ENCODE results near the gene CAVIN1. TPM values are rescaled to one million over a fixed set of nuclear protein-coding genes. Genes with fewer than 3 reads are reported as not detected.
"Not testable (repeated sequence)": the region's sequence is repeated elsewhere in the genome, so short reads cannot be mapped to it uniquely, and the experiment has no call there.

CAVIN1 gene
- polyA plus RNA-seq, 3 donors = 55.5 to 64.4 (median 59.5) TPM

DNA sequence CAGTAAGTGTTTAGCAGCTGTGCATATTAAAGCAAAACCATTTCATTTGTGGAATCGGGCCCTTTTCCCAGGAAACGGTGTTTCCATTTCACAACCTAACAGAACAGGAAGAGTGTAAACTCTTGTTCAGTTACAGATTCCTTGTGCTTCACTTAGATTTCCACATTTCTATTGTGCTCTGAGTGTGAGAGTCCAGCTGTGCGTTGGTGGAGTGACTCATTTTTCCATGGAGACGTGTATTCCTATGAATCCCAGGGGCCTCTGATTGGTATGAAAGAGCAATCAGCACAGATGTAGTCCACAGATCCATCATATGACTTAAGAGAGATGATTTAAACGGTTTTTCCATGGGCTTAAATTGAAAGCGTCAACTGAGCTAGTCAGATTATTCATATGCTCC is 13.3 kb upstream of the CAVIN1 start:
- no peak for DNase-seq (ENCODE audit: low read depth in 3 of 3, low spot score in 2 of 3)

DNA sequence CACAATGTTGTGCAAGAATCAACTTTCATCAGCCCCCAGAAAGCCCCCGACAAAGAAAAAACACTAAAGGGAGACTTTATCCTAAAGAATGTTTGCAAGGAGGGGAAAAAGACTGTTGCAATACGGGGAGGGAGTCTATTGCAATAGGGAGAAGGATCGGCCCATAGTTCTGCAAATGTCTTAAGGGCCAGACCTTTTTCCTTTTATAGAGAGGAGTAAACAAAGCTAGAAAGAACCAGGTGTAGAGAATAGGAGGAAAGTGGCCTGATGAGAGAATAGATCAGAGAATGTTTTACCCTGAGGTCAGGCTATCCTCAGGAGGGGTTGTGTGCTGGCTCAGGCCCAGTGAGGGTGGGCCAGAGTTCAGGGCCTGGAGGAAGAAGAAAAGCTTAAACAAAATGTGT is 8.7 kb upstream of the CAVIN1 start:
- no peak for DNase-seq (ENCODE audit: low read depth in 3 of 3, low spot score in 2 of 3)

DNA sequence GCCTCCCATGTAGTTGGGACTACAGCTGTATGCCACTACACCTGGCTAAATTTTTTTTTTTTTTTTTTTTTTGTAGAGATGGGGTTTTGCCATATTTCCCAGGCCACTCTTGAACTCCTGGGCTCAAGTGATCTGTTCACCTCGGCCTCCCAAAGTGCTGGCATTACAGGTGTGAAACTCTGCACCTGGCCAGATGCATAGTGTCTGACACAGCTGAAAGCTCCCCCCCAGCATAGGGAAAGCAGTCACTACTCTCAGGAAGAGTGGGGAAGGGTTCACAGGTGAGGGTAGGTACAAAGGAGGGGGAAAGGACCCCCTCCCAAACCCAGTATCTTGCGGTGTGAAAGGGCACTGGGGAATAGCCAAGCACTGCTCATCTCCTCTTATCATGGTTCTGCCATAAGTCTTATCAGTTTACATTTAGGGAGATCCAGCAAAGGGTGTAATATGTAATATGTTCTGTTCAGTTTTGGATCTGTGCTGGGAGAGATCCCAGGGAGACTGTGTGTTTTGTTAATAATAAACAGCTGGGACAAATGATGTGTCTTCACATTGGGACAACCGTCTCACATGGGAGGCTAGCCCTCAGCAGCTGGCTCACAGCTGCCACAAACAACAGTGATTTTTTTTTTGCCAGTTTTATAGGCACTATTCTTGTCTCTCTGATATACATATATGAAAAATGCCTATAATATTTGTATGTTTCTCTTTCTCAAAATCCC is 6.8 kb upstream of the CAVIN1 start:
- DNase-seq (ENCODE audit: low read depth in 3 of 3, low spot score in 2 of 3) = no peak

DNA sequence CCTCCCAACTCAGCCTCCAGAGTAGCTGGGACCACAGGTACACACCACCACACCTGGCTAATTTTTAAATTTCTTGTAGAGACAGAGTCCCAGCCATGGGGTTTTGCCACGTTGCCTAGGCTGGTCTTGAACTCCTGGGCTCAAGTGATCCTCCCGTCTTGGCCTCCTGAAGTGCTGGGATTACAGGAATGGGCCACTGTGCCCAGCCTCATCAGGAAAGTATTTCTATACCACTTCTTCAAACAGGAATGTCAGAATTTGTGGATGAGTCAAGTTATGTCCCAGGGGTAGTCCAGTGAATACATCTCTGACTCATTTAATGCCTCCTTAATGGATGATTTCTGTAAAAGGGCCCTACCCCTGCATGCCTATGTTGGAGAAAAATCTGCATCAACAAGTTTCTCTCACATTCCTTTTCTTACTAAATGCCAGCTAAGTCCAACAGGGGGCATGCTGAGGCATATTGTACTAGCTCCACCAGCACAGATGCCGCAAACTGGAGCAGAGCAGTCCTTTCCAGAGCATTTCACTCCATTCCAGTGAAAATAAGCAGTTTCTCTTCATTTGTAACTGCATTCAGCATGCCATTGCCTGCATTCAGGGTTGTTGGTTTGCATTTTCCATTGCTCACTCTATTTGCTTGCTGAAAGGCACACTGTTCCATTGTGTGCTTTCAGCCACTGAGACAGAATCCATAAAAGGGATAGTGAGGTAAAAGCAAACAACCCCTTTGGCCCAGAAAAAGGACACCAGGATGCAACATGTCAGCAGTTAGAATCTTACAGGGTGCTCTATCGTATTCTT is 5.3 kb upstream of the CAVIN1 start:
- DNase-seq (ENCODE audit: low read depth in 3 of 3, low spot score in 2 of 3) = peak in 1 of 3 donors; percentile 47

DNA sequence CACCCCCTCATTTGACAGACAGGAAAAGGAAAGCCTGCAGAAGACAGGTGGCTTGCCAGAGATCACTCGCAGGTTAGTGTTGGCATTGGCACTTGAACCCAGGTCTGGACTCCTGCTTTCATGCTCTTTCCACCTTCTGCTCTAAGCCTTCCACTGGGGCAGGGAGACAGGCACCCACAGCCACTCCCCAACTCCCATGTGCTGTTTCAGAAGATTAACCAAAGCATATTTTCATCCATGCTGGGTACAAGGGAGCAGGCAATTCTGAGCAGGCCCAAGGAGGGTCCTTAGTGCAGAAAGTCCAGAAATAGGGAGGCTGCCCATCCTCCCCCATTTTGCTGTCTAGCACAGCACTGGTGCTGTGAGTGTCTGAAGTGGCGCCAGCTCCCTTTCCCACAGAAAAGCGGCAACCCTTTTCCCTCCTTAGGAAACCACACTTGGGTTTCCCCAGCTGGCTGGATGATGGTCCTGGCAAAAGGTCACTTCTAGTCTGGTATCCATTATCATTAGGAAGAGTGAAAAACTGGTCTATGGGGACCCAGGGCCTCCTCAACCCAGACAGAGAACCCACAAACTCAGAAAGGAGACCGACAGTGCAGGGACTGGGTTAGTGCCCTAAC is 2.0 kb upstream of the CAVIN1 start:
- no peak for DNase-seq (ENCODE audit: low read depth in 3 of 3, low spot score in 2 of 3)

- DNase-seq (ENCODE audit: low read depth in 3 of 3, low spot score in 2 of 3) = no peak
These were observed 710 bp upstream of the CAVIN1 start for GRCh38 chr17:42423766-42424165.

DNA sequence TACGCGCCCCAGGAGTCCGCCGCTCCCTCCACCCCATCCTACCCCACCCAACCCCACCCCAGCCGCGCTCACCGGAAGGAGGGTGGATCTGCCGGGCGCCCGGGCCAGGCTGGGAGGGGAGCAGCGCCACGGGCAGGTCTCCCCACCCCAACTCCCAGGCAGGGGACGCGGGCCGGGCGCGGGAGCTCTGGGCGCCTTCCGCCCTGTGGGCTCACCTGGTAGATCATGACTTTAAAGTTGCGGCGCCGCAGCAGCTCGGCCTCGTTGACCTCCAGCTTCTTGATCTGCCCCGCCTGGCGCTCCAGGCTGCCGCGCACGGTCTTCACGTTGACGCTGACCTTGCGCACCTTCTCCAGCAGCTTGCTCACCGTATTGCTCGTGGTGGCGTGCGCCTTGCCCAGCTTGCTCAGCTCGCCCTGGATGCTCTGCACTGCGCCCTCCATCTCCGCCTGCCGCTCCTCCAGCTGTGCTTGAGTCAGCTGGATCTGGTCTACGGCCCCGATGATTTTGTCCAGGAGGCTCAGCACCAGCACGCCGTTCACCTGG is 571 bp downstream of the CAVIN1 start:
- DNase-seq (ENCODE audit: low read depth in 3 of 3, low spot score in 2 of 3) = no peak

DNA sequence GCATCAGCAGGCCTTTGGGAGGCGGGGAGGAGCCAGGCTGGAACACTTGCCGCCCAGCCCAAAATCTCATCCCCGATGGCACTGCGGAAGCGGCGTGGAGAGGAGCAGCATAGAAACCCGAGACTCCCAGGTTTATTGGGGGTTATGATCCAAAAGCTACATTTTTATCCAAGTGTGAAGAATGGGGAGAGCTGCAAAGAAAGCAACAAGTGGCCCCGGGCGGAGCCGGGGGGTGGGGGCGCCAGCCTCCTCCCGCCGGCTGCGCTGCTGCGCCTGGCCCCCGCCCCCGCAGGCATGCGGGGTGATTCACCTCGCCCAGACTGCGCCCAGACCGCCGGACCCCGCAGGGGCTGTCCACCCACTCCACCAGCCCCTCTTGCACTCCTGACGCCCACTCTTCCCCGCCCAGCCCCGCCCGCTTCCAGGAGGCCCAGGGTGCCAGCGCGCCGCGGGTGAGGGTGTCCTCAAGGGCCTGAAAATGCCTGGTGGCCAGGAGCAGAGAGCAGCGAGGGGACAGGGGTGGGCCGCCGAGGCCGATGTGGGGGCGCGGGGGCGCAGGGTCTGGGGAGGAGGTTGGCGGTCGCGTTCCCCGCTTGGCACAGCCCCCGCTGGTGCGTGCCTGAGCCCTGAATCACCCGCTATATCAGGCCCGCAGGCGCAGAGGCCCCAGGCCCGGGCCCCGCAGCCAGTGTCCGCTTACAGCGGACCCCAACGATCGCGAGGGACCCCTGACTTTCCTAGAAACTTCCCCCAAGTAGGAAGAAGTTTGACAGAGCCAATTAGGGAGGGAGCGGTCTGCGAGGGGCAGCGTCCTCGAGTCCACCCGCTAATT is 1.3 kb downstream of the CAVIN1 start:
- no peak for DNase-seq (ENCODE audit: low read depth in 3 of 3, low spot score in 2 of 3)

DNA sequence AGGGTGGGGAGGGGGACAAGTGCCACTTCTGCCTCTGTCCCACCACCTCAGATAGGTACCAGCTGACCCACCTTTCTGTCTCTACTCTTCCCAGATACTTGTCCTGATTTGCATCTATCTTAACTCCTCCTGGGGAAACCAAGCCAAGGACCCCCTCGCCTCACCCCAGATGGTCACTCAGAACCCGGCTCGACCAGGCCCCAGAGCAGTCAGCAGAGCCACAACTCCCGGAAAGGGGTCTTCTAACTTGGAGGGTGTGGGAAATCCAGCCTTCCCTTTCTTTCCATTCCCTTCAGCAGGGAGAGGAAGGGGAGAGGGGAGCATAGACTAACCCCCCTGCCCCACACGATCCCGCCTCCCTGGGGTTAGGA is 1.9 kb downstream of the CAVIN1 start:
- no peak for DNase-seq (ENCODE audit: low read depth in 3 of 3, low spot score in 2 of 3)

DNA sequence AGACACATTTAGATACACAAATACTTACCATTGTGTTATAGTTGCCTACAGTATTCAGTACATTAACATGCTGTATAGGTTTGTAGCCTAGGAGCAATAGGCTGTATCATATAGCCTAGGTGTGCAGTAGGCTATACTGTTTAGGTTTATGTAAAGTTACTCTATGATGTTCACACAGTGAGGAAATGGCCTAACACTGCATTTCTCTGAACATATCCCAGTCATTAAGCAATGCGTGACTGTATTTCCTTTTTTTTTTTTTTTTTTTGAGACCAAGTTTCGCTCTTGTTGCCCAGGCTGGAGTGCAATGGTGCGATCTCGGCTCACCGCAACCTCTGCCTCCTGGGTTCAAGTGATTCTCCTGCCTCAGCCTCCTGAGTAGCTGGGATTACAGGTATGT is 5.1 kb downstream of the CAVIN1 start:
- not testable (repeated sequence) for DNase-seq (ENCODE audit: low read depth in 3 of 3, low spot score in 2 of 3)

DNA sequence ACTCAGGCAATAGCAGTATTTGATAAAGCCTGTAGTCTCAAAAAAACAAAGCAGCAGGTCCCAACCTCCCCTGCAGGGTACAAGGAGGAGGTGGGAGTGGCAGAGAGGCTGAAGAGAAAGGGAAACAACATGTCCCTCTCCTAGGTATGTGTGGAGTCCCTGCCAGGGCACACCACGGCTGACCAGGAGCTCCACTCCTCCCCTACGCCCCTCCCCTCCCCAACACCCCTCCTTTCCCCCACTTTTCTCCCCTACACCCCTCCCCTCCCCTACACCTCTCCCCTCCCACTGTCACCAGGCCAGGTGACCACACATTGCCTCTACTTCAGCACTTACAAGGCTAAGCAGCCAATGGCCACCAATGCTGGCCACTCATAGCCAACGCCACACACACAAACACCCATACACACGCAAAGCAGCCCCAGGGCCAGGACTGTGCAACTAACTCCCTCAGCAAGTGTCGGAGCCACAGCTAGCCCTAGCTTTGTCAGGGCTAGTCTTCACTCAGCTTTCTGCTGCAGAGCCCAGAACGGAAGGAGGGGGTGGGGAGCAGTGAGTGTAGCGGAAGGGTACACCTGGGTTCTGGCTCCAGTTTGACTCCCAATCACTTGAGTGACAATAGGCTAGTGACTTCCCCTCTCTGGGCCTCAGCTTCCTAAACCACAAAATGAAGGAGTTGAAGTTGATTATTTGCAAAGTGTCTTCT is 8.2 kb downstream of the CAVIN1 start:
- DNase-seq (ENCODE audit: low read depth in 3 of 3, low spot score in 2 of 3) = no peak

GRCh38 chr17:42413464-42414040 is 9.5 kb downstream of the CAVIN1 start:
- no peak for DNase-seq (ENCODE audit: low read depth in 3 of 3, low spot score in 2 of 3)

- DNase-seq (ENCODE audit: low read depth in 3 of 3, low spot score in 2 of 3) = no peak
These were observed 11.0 kb downstream of the CAVIN1 start for GRCh38 chr17:42411905-42412679.

GRCh38 chr17:42411361-42411760 is 11.7 kb downstream of the CAVIN1 start:
- no peak for DNase-seq (ENCODE audit: low read depth in 3 of 3, low spot score in 2 of 3)

DNA sequence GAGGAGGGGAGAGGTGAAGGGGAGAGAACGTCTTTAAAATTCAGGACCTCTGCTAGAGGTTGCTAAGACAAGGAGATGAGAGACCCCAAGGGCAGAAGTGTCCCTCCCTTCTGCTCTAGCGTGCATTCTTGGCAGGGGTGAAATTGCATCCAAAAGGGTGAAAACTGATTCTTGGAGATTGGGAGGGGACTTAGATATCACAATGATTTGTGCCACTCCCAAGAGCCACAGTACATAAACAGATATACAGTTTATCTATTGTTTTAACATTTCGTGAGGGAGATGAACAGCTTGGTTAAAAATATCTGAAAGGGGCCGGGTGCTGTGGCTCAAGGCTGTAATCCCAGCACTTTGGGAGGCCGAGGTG is 12.8 kb downstream of the CAVIN1 start:
- no peak for DNase-seq (ENCODE audit: low read depth in 3 of 3, low spot score in 2 of 3)

- DNase-seq (ENCODE audit: low read depth in 3 of 3, low spot score in 2 of 3) = no peak
These were observed 13.3 kb downstream of the CAVIN1 start for GRCh38 chr17:42409523-42410318.

GRCh38 chr17:42408061-42408460 is 15.0 kb downstream of the CAVIN1 start:
- no peak for DNase-seq (ENCODE audit: low read depth in 3 of 3, low spot score in 2 of 3)

- no peak for DNase-seq (ENCODE audit: low read depth in 3 of 3, low spot score in 2 of 3)
These were observed 15.7 kb downstream of the CAVIN1 start for GRCh38 chr17:42407289-42407836.
